CD14-positive monocyte (primary cell): ENCODE results near the gene KIRREL1. TPM values are rescaled to one million over a fixed set of nuclear protein-coding genes. Genes with fewer than 3 reads are reported as not detected.

ENCODE experiments used
- DNase-seq, 3 donors: peaks; one replicate each; pipeline ENCODE4 v3.0.0-alpha.2; 2011 to 2022
- H2AFZ ChIP-seq: 2 replicates; pipeline ENCODE4 v1.6.0; 2012; ENCODE audit warnings: mild to moderate bottlenecking, low read depth, low read length, inconsistent platforms; ENCODE audit not compliant: insufficient read depth, poor library complexity, severe bottlenecking
- H3K27ac ChIP-seq, 2 donors: 1 replicate in 1 of 2; 2 replicates in 1 of 2; pipeline ENCODE4 v1.5.1; 2012 to 2013; ENCODE audit warnings: low read length in 2 of 2, control low read depth in 1 of 2, inconsistent platforms in 1 of 2, low read depth in 1 of 2, mild to moderate bottlenecking in 1 of 2
- H3K27me3 ChIP-seq, 2 donors: one replicate each; pipeline versions ENCODE4 v1.6.0 to v1.6.1; 2011 to 2013; ENCODE audit warnings: low read length in 2 of 2; ENCODE audit not compliant: control insufficient read depth in 2 of 2, insufficient read depth in 2 of 2
- H3K36me3 ChIP-seq, 2 donors: replicated peaks in 1 of 2; 1 replicate in 1 of 2; 2 replicates in 1 of 2; pipeline versions ENCODE4 v1.5.1 to v1.6.1; 2012 to 2013; ENCODE audit warnings: low read length in 2 of 2, control low read depth in 1 of 2, inconsistent platforms in 1 of 2, mild to moderate bottlenecking in 1 of 2; ENCODE audit not compliant: insufficient read depth in 2 of 2, control insufficient read depth in 1 of 2
- H3K4me1 ChIP-seq, 2 donors: 1 replicate in 1 of 2; 2 replicates in 1 of 2; pipeline versions ENCODE4 v1.5.1 to v1.6.1; 2012 to 2013; ENCODE audit warnings: low read length in 2 of 2, control low read depth in 1 of 2, inconsistent platforms in 1 of 2, mild to moderate bottlenecking in 1 of 2, moderate library complexity in 1 of 2; ENCODE audit not compliant: insufficient read depth in 2 of 2, control insufficient read depth in 1 of 2
- H3K4me2 ChIP-seq: replicated peaks from 2 replicates; pipeline ENCODE3; 2012; ENCODE audit warnings: low read length, moderate library complexity, mild to moderate bottlenecking; ENCODE audit not compliant: poor library complexity, severe bottlenecking; ENCODE audit errors: extremely low read depth
- H3K4me3 ChIP-seq, 3 experiments: fragments of 200-600 bp in 1 of 3; sonication (generic) in 1 of 3; replicated peaks in 1 of 3; 1 replicate in 2 of 3; 2 replicates in 1 of 3; pipeline ENCODE4 v1.5.1; 2011 to 2013; ENCODE audit warnings: low read length in 3 of 3, mild to moderate bottlenecking in 3 of 3, control low read depth in 2 of 3, low read depth in 2 of 3, inconsistent platforms in 1 of 3, moderate library complexity in 1 of 3
- H3K79me2 ChIP-seq: 2 replicates; pipeline ENCODE4 v1.6.0; 2012; ENCODE audit warnings: mild to moderate bottlenecking, control low read depth, inconsistent platforms, low read length, moderate library complexity; ENCODE audit not compliant: insufficient read depth
- H3K9ac ChIP-seq: 2 replicates; pipeline ENCODE4 v1.6.0; 2017; ENCODE audit warnings: low read length, mild to moderate bottlenecking; ENCODE audit not compliant: insufficient read depth, poor library complexity, severe bottlenecking
- H3K9me3 ChIP-seq, 2 donors: replicated peaks in 1 of 2; 1 replicate in 1 of 2; 2 replicates in 1 of 2; pipeline versions ENCODE4 v1.5.1 to v1.6.1; 2012 to 2013; ENCODE audit warnings: low read length in 2 of 2, control low read depth in 1 of 2; ENCODE audit not compliant: control insufficient read depth in 1 of 2, insufficient read depth in 1 of 2
- H4K20me1 ChIP-seq: 2 replicates; pipeline ENCODE4 v1.6.0; 2012; ENCODE audit warnings: mild to moderate bottlenecking, low read length, control low read depth, moderate library complexity; ENCODE audit not compliant: insufficient read depth
- H3K27ac Mint-ChIP-seq, 7 donors: one replicate each; pipeline ENCODE4 v1.8.0; 2020; ENCODE audit warnings: mild to moderate bottlenecking in 7 of 7, mixed read lengths in 7 of 7, moderate library complexity in 6 of 7, inconsistent platforms in 2 of 7
- H3K27me3 Mint-ChIP-seq, 3 donors: one replicate each; pipeline ENCODE4 v1.8.0; 2021 to 2022; ENCODE audit warnings: low read depth in 3 of 3, mild to moderate bottlenecking in 3 of 3, mixed read lengths in 3 of 3, moderate library complexity in 3 of 3, inconsistent platforms in 1 of 3
- H3K36me3 Mint-ChIP-seq, 2 donors: one replicate each; pipeline ENCODE4 v1.8.0; 2020; ENCODE audit warnings: mixed read lengths in 2 of 2, inconsistent platforms in 1 of 2, mild to moderate bottlenecking in 1 of 2
- H3K4me1 Mint-ChIP-seq: one replicate; pipeline ENCODE4 v1.8.0; 2020; ENCODE audit warnings: mild to moderate bottlenecking, mixed read lengths
- H3K4me3 Mint-ChIP-seq, 2 donors: one replicate each; pipeline ENCODE4 v1.8.0; 2020; ENCODE audit warnings: mild to moderate bottlenecking in 2 of 2, mixed read lengths in 2 of 2, moderate library complexity in 1 of 2
- H3K9me3 Mint-ChIP-seq, 7 donors: one replicate each; pipeline ENCODE4 v1.8.0; 2020 to 2022; ENCODE audit warnings: mixed read lengths in 7 of 7, mild to moderate bottlenecking in 6 of 7, moderate library complexity in 6 of 7, inconsistent platforms in 2 of 7
- WGBS: methylation state at CpG from one replicate; pipeline ENCODE4 v1.1.5; 2013; ENCODE audit warnings: missing lambda C conversion rate; ENCODE audit not compliant: insufficient coverage; 5-methylcytosine and 5-hydroxymethylcytosine counted together
- intact Hi-C, 2 donors: fragments of 100-400 bp; cut with micrococcal nuclease; formaldehyde crosslinking; loops; one replicate each; pipeline versions ENCODE4 v1.15.0 to v1.15.1; 2023
- polyA plus RNA-seq, 3 donors: library from polyadenylated mRNA; depleted of rRNA in 1 of 3; unstranded in 2 of 3; stranded (reverse) in 1 of 3; fragments of 300-500 nt in 2 of 3; fragments of >200 nt in 1 of 3; fragmentation: Illumina TruSeq in 2 of 3; gene quantifications; 1 replicate in 2 of 3; 2 replicates in 1 of 3; pipeline ENCODE4 v1.2.3, GENCODE V29; 2012 to 2021
- TF ChIP-seq, protein P1 (sequence below): fragments of 200-600 bp; IDR thresholded peaks from one replicate; pipeline ENCODE4 v1.8.0; 2022; ENCODE audit warnings: antibody characterized with exemption, mild to moderate bottlenecking

The KIRREL1 gene
- polyA plus RNA-seq, 3 donors, result not detected

DNA sequence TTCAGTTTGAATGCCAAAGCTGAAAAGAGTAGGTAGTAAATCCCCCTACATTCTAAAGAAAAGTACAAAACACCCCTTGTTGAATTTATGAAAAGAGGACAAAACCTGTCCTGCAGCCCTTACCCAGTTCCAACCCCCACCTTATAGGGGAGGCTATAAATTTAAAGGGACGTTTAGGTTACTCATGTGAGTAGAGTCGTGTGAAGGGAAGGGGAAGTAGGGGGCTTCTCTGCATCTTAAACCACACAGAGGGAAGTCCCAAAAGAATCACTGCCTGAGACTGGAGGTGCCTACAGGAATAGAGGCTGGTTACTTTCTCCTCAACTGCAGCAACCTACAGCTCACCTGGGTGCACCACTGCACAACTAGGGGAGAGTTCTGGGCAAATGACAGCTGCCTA lies 36.7 kb upstream of the KIRREL1 start:
- Histone ChIP-seq H3K79me2 (no peaks in the 10 kb centered on the region), H3K9me3 (no peaks in the 10 kb centered on the region), H4K20me1 (no peaks in the 10 kb centered on the region), H3K4me3 (no peak overlapping the region), H3K36me3 (no peaks in the 10 kb centered on the region), H3K27me3 (peaks cover 12 to 22% of the 10 kb centered on the region in 2 donors), H2AFZ (no peak overlapping the region), H3K4me2 (peak overlapping the region; percentile 8), H3K9ac (no peak overlapping the region), H3K27ac (peak overlapping the region in 1 of 2 donors; percentile 68), H3K4me1 (peaks cover 28 to 29% of the 10 kb centered on the region in 2 donors)
- Mint-ChIP-seq H3K4me3 (peak overlapping the region in 1 of 2 donors; percentile 76), H3K36me3 (no peaks in the 10 kb centered on the region), H3K27me3 (peaks cover 15 to 31% (median 23%) of the 10 kb centered on the region in 3 donors), H3K4me1 (peaks cover 33% of the 10 kb centered on the region), H3K27ac (peak overlapping the region in 1 of 7 donors; percentile 76), H3K9me3 (peaks cover 0 to 4% (median 0%) of the 10 kb centered on the region in 7 donors)
- TF ChIP-seq, protein P1, sequence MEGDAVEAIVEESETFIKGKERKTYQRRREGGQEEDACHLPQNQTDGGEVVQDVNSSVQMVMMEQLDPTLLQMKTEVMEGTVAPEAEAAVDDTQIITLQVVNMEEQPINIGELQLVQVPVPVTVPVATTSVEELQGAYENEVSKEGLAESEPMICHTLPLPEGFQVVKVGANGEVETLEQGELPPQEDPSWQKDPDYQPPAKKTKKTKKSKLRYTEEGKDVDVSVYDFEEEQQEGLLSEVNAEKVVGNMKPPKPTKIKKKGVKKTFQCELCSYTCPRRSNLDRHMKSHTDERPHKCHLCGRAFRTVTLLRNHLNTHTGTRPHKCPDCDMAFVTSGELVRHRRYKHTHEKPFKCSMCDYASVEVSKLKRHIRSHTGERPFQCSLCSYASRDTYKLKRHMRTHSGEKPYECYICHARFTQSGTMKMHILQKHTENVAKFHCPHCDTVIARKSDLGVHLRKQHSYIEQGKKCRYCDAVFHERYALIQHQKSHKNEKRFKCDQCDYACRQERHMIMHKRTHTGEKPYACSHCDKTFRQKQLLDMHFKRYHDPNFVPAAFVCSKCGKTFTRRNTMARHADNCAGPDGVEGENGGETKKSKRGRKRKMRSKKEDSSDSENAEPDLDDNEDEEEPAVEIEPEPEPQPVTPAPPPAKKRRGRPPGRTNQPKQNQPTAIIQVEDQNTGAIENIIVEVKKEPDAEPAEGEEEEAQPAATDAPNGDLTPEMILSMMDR, result no peak
- peak; percentile 44 to 83 (median 49) for DNase-seq
- WGBS, result no CpG with 5 or more reads among the region's 2 CpGs
- intact Hi-C loops, result no loop called here

DNA sequence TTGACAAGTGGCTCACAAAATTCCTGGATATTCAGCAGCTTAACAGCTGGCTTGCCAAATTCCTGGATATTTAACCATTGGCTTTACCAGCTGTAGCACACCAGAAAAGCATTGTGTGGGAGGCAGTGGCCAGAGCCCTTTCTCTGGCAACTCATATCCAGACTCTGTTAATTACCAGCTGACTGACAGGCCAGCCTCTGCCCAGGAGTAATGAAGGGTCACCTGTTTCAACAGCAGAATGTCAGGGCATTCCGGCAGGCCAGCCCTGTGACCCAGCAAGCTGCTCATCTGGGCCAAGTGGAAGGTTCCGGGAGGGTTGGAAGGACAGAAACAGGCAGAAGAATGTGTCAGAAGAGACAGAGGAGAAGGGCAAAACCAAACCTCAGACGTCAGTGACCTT lies 35.2 kb upstream of the KIRREL1 start:
- H3K79me2 ChIP-seq, result no peaks in the 10 kb centered on the region
- peaks cover 16 to 30% of the 10 kb centered on the region in 2 donors for H3K27me3 ChIP-seq
- peaks cover 28 to 29% of the 10 kb centered on the region in 2 donors for H3K4me1 ChIP-seq
- peaks cover 30% of the 10 kb centered on the region for H3K4me1 Mint-ChIP-seq
- intact Hi-C loops, result no loop called here
- peaks cover 12 to 36% (median 30%) of the 10 kb centered on the region in 3 donors for H3K27me3 Mint-ChIP-seq
- TF ChIP-seq, protein P1, result no peak
- H3K9ac ChIP-seq, result no peak overlapping the region
- H2AFZ ChIP-seq, result no peak overlapping the region
- DNase-seq, result no peak
- H3K36me3 Mint-ChIP-seq, result no peaks in the 10 kb centered on the region
- H3K9me3 ChIP-seq, result no peaks in the 10 kb centered on the region
- no peak overlapping the region for H3K27ac ChIP-seq
- no peaks in the 10 kb centered on the region for H4K20me1 ChIP-seq
- H3K4me3 Mint-ChIP-seq, result peak overlapping the region in 1 of 2 donors; percentile 13
- H3K4me2 ChIP-seq, result no peak overlapping the region
- H3K4me3 ChIP-seq, result no peak overlapping the region
- no peaks in the 10 kb centered on the region for H3K36me3 ChIP-seq
- H3K27ac Mint-ChIP-seq, result no peak overlapping the region
- H3K9me3 Mint-ChIP-seq, result peaks cover 0 to 4% (median 0%) of the 10 kb centered on the region in 7 donors
- 100% methylated on average over 2 of the region's 3 CpGs for WGBS
